AG04450 (cell line): Measurements from ENCODE around the gene PRPF8. TPM values are rescaled to one million over a fixed set of nuclear protein-coding genes. Genes with fewer than 3 reads are reported as not detected.

Source experiments
- CTCF ChIA-PET: fragments of 300-600, 350-600 bp; formaldehyde crosslinking; extraction: SDS; loops from one replicate; lab custom pipeline; 2022; ENCODE audit warnings: antibody characterized with exemption, inconsistent platforms; lab: Charles Lee
- POLR2A ChIA-PET: fragments of 350-600 bp; formaldehyde crosslinking; extraction: SDS; loops from one replicate; lab custom pipeline; 2021; ENCODE audit warnings: antibody characterized with exemption, inconsistent platforms; lab: Yijun Ruan, JAX
- DNase-seq: peaks from one replicate; pipeline ENCODE4 v3.0.0-alpha.2; 2011; ENCODE audit warnings: low read depth, low spot score
- H3K27ac ChIP-seq: one replicate; pipeline ENCODE4 v1.5.1; 2012; ENCODE audit warnings: low read depth, low read length, control low read depth
- H3K27me3 ChIP-seq: one replicate; pipeline ENCODE4 v1.6.0; 2012; ENCODE audit warnings: low read length; ENCODE audit not compliant: control insufficient read depth, insufficient read depth
- H3K4me3 ChIP-seq: 2 replicates; pipeline ENCODE4 v1.5.1; 2011; ENCODE audit warnings: mild to moderate bottlenecking, low read depth, low read length, control low read depth
- H3K9me3 ChIP-seq: 2 replicates; pipeline ENCODE4 v1.5.1; 2012; ENCODE audit warnings: low read length; ENCODE audit not compliant: control insufficient read depth, insufficient read depth
- polyA plus RNA-seq: library from polyadenylated mRNA; depleted of rRNA; stranded (reverse); fragments of >200 nt; gene quantifications from 2 replicates; pipeline ENCODE4 v1.2.3, GENCODE V29; 2011
- TF ChIP-seq, protein P1 (sequence below): IDR thresholded peaks from 2 replicates; pipeline ENCODE4 v1.5.1; 2011; ENCODE audit warnings: low read depth, low read length, control low read depth, inconsistent platforms

PRPF8 gene
- polyA plus RNA-seq, 1 experiment: 126 TPM

DNA sequence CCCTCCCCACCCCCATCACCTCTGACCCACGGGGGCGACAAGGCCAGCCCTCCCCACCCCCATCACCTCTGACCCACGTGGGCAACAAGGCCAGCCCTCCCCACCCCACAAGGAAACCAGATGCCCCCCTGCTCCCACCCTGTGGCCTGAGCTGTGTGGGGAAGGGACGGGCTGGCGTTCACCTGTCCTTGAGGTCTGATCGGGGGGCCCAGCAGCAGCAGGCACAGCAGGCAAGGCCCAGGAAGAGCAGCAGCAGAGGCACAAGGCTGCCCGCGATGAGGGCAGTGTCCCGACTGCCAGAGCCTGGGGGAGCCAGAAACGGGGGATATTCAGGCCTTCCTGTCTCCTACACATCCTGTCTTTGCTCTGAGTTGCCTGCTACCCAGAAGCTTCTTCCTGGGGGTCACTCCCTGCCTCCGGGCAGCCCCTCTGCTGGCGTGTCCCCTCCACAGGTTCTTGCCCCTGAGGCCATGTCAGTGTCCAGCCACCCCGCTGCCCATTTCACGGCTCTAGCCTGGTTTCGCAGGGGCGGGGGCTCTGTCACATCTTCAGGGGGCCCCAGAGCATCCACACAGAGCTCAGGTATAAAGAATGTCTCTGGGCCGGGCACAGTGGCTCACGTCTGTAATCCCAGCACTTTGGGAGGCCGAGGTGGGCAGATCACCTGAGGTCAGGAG lies 45.9 kb downstream of the PRPF8 start:
- CTCF ChIA-PET: interaction anchor here (1.6 kb wide), 1 partner anchor 8 kb away, joined by 5 read pairs; no protein-coding TSS in a partner anchor
- H3K27ac ChIP-seq: no peak overlapping the region
- no peak overlapping the region for H3K4me3 ChIP-seq
- TF ChIP-seq, protein P1, sequence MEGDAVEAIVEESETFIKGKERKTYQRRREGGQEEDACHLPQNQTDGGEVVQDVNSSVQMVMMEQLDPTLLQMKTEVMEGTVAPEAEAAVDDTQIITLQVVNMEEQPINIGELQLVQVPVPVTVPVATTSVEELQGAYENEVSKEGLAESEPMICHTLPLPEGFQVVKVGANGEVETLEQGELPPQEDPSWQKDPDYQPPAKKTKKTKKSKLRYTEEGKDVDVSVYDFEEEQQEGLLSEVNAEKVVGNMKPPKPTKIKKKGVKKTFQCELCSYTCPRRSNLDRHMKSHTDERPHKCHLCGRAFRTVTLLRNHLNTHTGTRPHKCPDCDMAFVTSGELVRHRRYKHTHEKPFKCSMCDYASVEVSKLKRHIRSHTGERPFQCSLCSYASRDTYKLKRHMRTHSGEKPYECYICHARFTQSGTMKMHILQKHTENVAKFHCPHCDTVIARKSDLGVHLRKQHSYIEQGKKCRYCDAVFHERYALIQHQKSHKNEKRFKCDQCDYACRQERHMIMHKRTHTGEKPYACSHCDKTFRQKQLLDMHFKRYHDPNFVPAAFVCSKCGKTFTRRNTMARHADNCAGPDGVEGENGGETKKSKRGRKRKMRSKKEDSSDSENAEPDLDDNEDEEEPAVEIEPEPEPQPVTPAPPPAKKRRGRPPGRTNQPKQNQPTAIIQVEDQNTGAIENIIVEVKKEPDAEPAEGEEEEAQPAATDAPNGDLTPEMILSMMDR: no peak
- no peak for DNase-seq
- H3K27me3 ChIP-seq: no peaks in the 10 kb centered on the region
- POLR2A ChIA-PET: no interaction called here
- H3K9me3 ChIP-seq: peaks cover 8% of the 10 kb centered on the region; the same call in 1 of the 2 replicates

DNA sequence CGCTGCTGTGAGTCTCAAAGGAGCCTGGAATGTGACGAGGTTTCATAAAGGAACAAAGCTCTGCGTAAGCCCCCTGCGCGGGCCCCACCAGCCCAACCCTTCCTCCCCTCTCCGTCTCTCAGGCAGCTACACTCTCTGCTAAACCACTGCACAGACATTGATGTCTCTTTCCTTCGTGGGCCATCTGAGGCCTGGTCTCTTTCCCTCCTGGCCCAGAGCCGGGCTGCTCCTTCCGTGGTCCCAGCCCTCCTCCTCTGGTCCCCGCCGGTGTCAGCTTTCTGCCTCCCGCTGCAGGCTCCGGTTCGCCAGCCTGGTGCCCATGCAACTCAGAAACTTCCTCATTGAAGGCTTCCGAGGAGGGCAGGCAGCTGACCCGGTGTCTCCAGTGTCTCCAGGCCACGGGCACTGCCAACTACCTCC lies 46.5 kb downstream of the PRPF8 start:
- no peak for DNase-seq
- TF ChIP-seq, protein P1: no peak
- Histone ChIP-seq H3K27ac (no peak overlapping the region), H3K4me3 (no peak overlapping the region), H3K9me3 (peaks cover 8% of the 10 kb centered on the region; the same call in 1 of the 2 replicates), H3K27me3 (no peaks in the 10 kb centered on the region)
- CTCF ChIA-PET: no interaction called here
- POLR2A ChIA-PET: no interaction called here

DNA sequence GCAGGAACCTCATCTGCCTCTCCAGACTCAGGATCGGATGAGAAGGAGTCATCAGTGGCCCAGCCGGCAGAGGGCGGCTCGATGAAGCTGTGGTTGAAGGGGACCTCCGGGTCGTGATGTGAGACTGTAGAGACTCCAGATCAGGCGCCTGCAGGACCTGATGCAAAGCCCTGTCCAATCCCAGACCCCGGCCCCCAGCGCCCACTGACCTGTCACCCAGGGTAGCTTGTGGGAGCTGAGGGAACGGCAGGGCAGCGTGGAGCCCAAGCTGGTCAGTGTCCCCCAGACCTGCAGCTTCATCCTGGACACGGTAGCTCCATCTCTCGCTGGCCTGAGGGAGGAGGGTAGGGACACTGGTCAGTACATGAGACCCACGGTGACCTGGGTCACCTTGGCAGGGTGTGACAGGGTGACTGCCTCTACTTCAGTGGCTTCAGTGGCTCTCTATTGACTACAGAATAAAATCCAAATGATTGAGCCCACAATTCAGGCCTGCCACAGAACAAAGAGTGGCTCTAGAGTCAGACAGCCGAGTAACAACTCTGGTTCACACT lies 47.9 kb downstream of the PRPF8 start:
- Histone ChIP-seq H3K4me3 (no peak overlapping the region), H3K9me3 (peaks cover 4% of the 10 kb centered on the region; the same call in 1 of the 2 replicates), H3K27me3 (no peaks in the 10 kb centered on the region), H3K27ac (no peak overlapping the region)
- TF ChIP-seq, protein P1: no peak
- no peak for DNase-seq
- CTCF ChIA-PET: interaction anchor here (0.6 to 1.5 kb wide), 2 partner anchors 63 to 83 kb away, joined by 3 read pairs; no protein-coding TSS in a partner anchor
- POLR2A ChIA-PET: no interaction called here

DNA sequence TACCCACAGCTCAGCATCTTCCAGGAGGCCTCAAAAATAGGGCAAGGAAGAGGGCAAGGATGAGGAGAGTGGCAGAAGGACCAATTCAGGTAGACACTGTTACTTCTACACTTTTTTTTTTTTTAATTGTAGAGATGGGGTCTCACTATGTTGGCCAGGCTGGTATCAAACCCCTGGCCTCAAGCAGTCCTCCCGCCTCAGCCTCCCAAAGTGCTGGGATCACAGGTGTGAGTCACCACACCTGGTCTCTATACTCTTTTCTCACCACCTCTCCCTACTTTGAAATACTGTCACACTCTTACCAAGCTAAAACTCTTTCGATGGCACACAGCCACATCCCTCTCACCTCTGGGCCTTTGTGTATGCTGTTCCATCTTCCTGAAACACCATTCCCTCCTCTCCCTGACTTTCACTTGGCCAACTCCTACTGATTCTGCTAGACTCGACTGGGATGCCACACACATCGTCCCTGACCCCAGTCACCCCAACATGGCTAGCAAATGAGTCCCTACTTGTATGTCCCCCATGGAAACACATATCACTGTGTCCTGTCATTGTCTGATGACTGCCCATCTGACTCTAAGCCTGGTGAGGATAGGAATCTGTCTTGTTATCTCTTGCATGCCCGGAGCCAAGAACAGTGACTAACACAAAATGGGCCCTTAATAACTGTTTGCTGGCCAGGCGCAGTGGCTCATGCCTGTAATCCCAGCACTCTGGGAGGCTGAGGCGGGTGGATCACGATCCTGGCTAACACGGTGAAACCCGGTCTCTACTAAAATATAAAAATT lies 48.8 kb downstream of the PRPF8 start:
- H3K27ac ChIP-seq: no peak overlapping the region
- ChIA-PET CTCF (interaction anchor here (0.6 kb wide), 1 partner anchor 82 kb away, joined by 3 read pairs; no protein-coding TSS in a partner anchor), POLR2A (no interaction called here)
- H3K4me3 ChIP-seq: no peak overlapping the region
- H3K27me3 ChIP-seq: no peaks in the 10 kb centered on the region
- no peak for DNase-seq
- TF ChIP-seq, protein P1: no peak
- peaks cover 4% of the 10 kb centered on the region; the same call in 1 of the 2 replicates for H3K9me3 ChIP-seq
